PC-9 (cell line): ENCODE results near the gene TNFSF11. TPM values are rescaled to one million over a fixed set of nuclear protein-coding genes. Genes with fewer than 3 reads are reported as not detected.
"Not testable (repeated sequence)": the region's sequence is repeated elsewhere in the genome, so short reads cannot be mapped to it uniquely, and the experiment has no call there.

Source experiments
- BruUV-seq: library from RNA; stranded (reverse); fragments of 400-500 nt; replicated peaks from 2 replicates; lab custom pipeline; 2021; lab: Mats Ljungman, UMichigan
- CTCF ChIA-PET: fragments of 300-600 bp; sonication (Branson Sonifier 250); formaldehyde crosslinking; loops from one replicate; lab custom pipeline; 2022; ENCODE audit warnings: antibody characterized with exemption; lab: Charles Lee
- POLR2A ChIA-PET: fragments of 300-600 bp; sonication (Branson Sonifier 250); formaldehyde crosslinking; loops from one replicate; lab custom pipeline; 2022; ENCODE audit warnings: antibody characterized with exemption; ENCODE audit not compliant: unreplicated experiment; lab: Charles Lee
- DNase-seq, 2 experiments: peaks; one replicate each; pipeline versions ENCODE4 v3.0.0 to v3.0.0-alpha.2; 2015 to 2022; ENCODE audit warnings: mixed read lengths in 1 of 2
- H2AFZ ChIP-seq: fragments of 200-600 bp; sonication (generic); 2 replicates; pipeline ENCODE4 v1.8.1; 2017; ENCODE audit warnings: antibody characterized with exemption
- H3F3A ChIP-seq: fragments of 200-600 bp; sonication (generic); 2 replicates; pipeline ENCODE4 v1.8.1; 2017; ENCODE audit warnings: antibody characterized with exemption, mild to moderate bottlenecking, low read depth; ENCODE audit not compliant: insufficient read depth
- H3K27ac ChIP-seq: fragments of 200-600 bp; sonication (generic); 2 replicates; pipeline ENCODE4 v1.6.1; 2016; ENCODE audit warnings: mixed run types
- H3K27me3 ChIP-seq: fragments of 200-600 bp; sonication (generic); 2 replicates; pipeline ENCODE4 v1.6.1; 2016; ENCODE audit warnings: low read depth, mixed run types; ENCODE audit not compliant: insufficient read depth
- H3K36me3 ChIP-seq: fragments of 200-600 bp; sonication (generic); 2 replicates; pipeline ENCODE4 v1.6.1; 2016; ENCODE audit warnings: low read depth, mixed run types
- H3K4me1 ChIP-seq: fragments of 200-600 bp; sonication (generic); replicated peaks from 2 replicates; pipeline ENCODE4 v1.6.1; 2016; ENCODE audit warnings: mixed run types; ENCODE audit not compliant: insufficient read depth
- H3K4me2 ChIP-seq: fragments of 200-600 bp; sonication (generic); 2 replicates; pipeline ENCODE4 v1.6.1; 2017; ENCODE audit warnings: mixed run types
- H3K4me3 ChIP-seq: fragments of 200-600 bp; sonication (generic); 2 replicates; pipeline ENCODE4 v1.6.1; 2016; ENCODE audit warnings: mixed run types
- H3K79me2 ChIP-seq: fragments of 200-600 bp; sonication (generic); 2 replicates; pipeline ENCODE4 v1.6.1; 2017; ENCODE audit warnings: low read depth, mixed run types
- H3K9me2 ChIP-seq: fragments of 200-600 bp; sonication (generic); 2 replicates; pipeline ENCODE4 v1.8.1; 2017; ENCODE audit warnings: mild to moderate bottlenecking; ENCODE audit not compliant: insufficient read depth
- H3K9me3 ChIP-seq: fragments of 200-600 bp; sonication (generic); 2 replicates; pipeline ENCODE4 v1.8.1; 2016; ENCODE audit warnings: low read depth; ENCODE audit not compliant: insufficient read depth
- H4K20me1 ChIP-seq: fragments of 200-600 bp; sonication (generic); 2 replicates; pipeline ENCODE4 v1.8.1; 2017; ENCODE audit not compliant: insufficient read depth
- CTCF ChIP-seq: fragments of 200-600 bp; sonication (generic); conservative IDR thresholded peaks from 2 replicates; pipeline ENCODE4 v1.6.1; 2017; ENCODE audit warnings: mixed run types, antibody characterized with exemption, mild to moderate bottlenecking, moderate library complexity
- EZH2 ChIP-seq: fragments of 200-600 bp; sonication (generic); IDR thresholded peaks from 2 replicates; pipeline ENCODE4 v1.8.0; 2017; ENCODE audit warnings: antibody characterized with exemption, low read depth
- intact Hi-C: fragments of 100-400 bp; cut with micrococcal nuclease; formaldehyde crosslinking; loops from one replicate; pipeline ENCODE4 v1.10.0; 2022; ENCODE audit not compliant: unreplicated experiment
- total RNA-seq: library from RNA; stranded (reverse); gene quantifications from 2 replicates; pipeline ENCODE4 v1.2.3, GENCODE V29; 2021

TNFSF11 gene
- total RNA-seq, 1 experiment from 2014 or later = not detected

- TF ChIP-seq CTCF (no peak), EZH2 (no peak)
- BruUV-seq = no TSS peak
- intact Hi-C loops = no loop called here
Observed at GRCh38 chr13:42559057-42559456, 14.9 kb upstream of the TNFSF11 start.

GRCh38 chr13:42559573-42560218 lies 14.3 kb upstream of the TNFSF11 start:
- H3F3A ChIP-seq, H3K27ac ChIP-seq, H2AFZ ChIP-seq, H4K20me1 ChIP-seq, DNase-seq, H3K9me3 ChIP-seq, H3K9me2 ChIP-seq, CTCF ChIA-PET, H3K36me3 ChIP-seq, H3K27me3 ChIP-seq, H3K4me3 ChIP-seq, BruUV-seq, H3K79me2 ChIP-seq, H3K4me1 ChIP-seq, H3K4me2 ChIP-seq, intact Hi-C loops: not testable (repeated sequence)
- POLR2A ChIA-PET = interaction anchor here (0.7 kb wide), 1 partner anchor 306 kb away, joined by 5 read pairs; no protein-coding TSS in a partner anchor

More at GRCh38 chr13:42559057-42559456, 14.9 kb upstream of the TNFSF11 start:
- Histone ChIP-seq H3K36me3 (no peaks in the 10 kb centered on the region), H3K79me2 (no peaks in the 10 kb centered on the region), H3F3A (no peaks in the 10 kb centered on the region), H3K4me3 (no peak overlapping the region), H3K4me2 (no peak overlapping the region), H3K9me2 (no peaks in the 10 kb centered on the region), H4K20me1 (no peaks in the 10 kb centered on the region), H2AFZ (no peak overlapping the region), H3K27ac (no peak overlapping the region), H3K27me3 (no peaks in the 10 kb centered on the region), H3K9me3 (no peaks in the 10 kb centered on the region), H3K4me1 (peaks cover 3% of the 10 kb centered on the region; the same call in 1 of the 2 replicates)
- POLR2A ChIA-PET = interaction anchor here (0.7 kb wide), 1 partner anchor 306 kb away, joined by 5 read pairs; no protein-coding TSS in a partner anchor
- CTCF ChIA-PET = no interaction called here
- DNase-seq = no peak

- H3K9me3 ChIP-seq, H2AFZ ChIP-seq, H3F3A ChIP-seq, H3K27me3 ChIP-seq, H3K79me2 ChIP-seq, DNase-seq, H3K4me2 ChIP-seq, H3K4me3 ChIP-seq, H3K9me2 ChIP-seq, CTCF ChIA-PET, H3K4me1 ChIP-seq, H4K20me1 ChIP-seq, H3K27ac ChIP-seq, intact Hi-C loops, BruUV-seq, POLR2A ChIA-PET, H3K36me3 ChIP-seq: not testable (repeated sequence)
Observed at GRCh38 chr13:42560320-42560719, 13.6 kb upstream of the TNFSF11 start.

- Histone ChIP-seq H3K4me1 (no peaks in the 10 kb centered on the region), H3K27me3 (no peaks in the 10 kb centered on the region), H4K20me1 (no peaks in the 10 kb centered on the region), H3K36me3 (no peaks in the 10 kb centered on the region), H3F3A (no peaks in the 10 kb centered on the region), H3K27ac (no peak overlapping the region), H3K4me2 (no peak overlapping the region), H3K9me2 (no peaks in the 10 kb centered on the region), H2AFZ (no peak overlapping the region), H3K9me3 (no peaks in the 10 kb centered on the region), H3K4me3 (no peak overlapping the region), H3K79me2 (no peaks in the 10 kb centered on the region)
- DNase-seq = no peak
- BruUV-seq = no TSS peak
- intact Hi-C loops = no loop called here
- TF ChIP-seq CTCF = no peak
- no peak for TF ChIP-seq EZH2
- ChIA-PET POLR2A (no interaction called here), CTCF (no interaction called here)
Observed at GRCh38 chr13:42561752-42562467, 12.0 kb upstream of the TNFSF11 start.
